Mucosa of gallbladder (tissue), 1 donor: ENCODE data around the gene COPS6. TPM values are rescaled to one million over a fixed set of nuclear protein-coding genes. Genes with fewer than 3 reads are reported as not detected.

ENCODE experiments used
- DNase-seq: peaks from one replicate; pipeline ENCODE4 v3.0.0-alpha.2; 2020; ENCODE audit warnings: low spot score
- total RNA-seq: library from RNA; stranded (reverse); gene quantifications from one replicate; pipeline ENCODE4 v1.2.1, GENCODE V29; 2021
- donor health status: DM: no; HTN: no; CAD: no.

Gene COPS6
- total RNA-seq, 1 donor from 2014 or later, result 113 TPM

DNA sequence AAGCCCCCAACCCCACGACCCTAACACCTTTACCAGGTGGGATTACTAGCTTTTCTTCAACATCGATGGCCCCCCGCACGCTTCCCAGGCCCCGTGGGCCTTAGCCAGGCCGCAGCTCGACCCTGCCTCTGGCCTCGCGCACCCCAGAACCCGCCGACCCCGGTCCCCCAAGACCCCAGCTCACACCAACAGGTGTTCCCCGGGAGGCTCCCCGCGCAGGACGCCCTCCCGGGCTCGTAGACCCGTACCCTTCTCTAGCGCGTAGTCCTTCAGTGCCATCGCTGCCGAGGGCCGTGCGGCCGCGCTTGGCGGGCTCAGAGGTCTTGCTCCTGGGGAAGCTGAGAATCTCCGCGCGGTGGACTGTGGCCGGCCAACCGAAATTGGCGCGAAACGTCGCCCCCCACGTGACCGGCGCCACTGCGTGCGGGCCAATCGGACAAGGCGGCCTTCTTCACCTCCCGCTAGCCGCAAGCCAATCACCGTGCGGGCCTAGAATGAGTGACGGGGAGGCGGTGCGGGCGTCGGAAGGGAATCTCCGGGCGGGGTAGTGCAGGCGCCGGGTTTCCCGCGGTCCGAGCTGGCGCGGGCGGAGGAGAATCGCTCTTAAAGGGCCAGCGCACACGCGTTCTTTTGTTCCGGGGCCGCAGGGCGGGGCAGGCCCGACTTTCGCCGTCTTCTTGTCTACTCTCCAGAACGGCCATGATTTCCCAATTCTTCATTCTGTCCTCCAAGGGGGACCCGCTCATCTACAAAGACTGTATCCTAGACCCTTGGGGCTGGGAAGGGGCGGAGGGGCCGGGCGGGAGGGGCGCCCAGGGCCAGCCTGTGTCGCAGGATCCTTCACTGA, 12.5 kb downstream of the COPS6 start, which contains the start of the genes AP4M1 and MCM7:
Gene AP4M1, plus strand, starts transcription at position 628 of the 847 bp plus-strand sequence. Its CDS starts 72 bp downstream, at position 700.
Gene MCM7, minus strand, starts transcription at position 382 of the 847 bp plus-strand sequence. Its CDS starts 103 bp downstream, at position 279.
- peak; percentile 99 for DNase-seq

DNA sequence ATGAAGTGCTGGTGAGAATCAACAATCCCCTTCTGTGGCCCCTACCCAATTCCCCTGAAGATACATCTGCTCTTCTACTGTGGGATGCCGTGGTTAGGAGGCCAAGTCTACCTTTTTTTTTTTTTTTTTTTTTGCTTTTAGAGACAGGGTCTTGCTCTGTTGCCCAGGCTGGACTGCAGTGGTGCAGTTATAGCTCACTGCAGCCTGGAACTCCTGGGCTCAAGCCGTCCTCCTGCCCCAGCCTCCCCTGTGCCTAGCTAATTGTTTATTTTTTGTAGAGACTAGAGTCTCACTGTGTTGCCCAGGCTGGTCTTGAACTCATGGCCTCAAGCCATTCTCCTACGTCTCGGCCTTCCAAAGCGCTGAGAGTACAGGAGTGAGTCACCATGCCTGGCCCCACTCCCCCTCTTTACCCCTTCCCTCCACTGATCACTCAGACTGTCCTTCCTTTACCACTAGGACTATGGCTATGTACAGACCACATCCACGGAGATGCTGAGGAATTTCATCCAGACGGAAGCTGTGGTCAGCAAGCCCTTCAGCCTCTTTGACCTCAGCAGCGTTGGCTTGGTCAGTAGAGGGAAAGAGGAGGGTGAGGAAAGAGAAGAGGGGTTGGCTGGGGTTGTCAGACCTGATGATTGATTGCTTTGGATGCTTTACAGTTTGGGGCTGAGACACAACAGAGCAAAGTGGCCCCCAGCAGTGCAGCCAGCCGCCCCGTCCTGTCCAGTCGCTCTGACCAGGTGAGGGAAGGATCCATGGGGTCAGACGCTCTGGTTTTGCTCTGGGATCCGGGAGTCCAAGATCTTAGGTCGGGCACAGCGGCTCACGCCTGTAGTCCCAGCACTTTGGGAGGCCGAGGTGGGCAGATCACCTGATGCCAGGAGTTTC, 14.4 kb downstream of the COPS6 start:
- no peak for DNase-seq

DNA sequence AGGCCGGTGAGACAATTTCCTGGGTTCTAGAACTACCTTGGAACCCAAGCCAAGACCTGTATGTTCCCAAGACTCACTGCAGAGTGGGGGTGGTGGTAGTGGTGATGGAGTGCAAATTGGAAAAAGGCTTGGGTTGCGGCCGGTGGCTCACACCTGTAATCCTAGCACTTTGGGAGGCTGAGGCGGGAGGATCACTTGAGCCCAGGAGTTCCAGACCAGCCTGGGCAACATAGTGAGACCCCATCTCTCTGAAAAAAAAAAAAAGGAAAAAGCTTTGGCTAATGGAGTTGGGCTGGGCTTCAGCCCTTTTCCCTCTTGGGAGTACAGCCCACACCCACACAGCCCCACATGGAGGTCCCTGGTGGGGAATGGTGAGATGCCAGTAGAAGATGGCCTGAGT, 16.8 kb downstream of the COPS6 start:
- no peak for DNase-seq

DNA sequence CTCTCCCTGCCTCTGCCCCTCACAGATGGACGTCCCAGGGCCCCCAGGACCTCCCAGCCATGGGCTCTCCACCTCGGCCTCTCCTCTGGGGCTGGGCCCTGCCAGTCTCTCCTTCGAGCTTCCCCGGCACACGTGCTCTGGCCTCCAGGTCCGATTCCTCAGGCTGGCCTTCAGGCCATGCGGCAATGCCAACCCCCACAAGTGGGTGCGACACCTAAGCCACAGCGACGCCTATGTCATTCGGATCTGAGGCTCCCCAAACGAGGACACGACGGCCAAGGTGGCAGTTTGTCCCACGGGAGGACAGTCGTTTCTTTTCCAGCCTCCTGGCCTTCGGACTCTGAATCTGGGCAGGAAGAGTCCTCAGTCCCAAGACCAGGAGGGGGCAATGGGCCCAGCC, 17.9 kb downstream of the COPS6 start:
- DNase-seq, result no peak

DNA sequence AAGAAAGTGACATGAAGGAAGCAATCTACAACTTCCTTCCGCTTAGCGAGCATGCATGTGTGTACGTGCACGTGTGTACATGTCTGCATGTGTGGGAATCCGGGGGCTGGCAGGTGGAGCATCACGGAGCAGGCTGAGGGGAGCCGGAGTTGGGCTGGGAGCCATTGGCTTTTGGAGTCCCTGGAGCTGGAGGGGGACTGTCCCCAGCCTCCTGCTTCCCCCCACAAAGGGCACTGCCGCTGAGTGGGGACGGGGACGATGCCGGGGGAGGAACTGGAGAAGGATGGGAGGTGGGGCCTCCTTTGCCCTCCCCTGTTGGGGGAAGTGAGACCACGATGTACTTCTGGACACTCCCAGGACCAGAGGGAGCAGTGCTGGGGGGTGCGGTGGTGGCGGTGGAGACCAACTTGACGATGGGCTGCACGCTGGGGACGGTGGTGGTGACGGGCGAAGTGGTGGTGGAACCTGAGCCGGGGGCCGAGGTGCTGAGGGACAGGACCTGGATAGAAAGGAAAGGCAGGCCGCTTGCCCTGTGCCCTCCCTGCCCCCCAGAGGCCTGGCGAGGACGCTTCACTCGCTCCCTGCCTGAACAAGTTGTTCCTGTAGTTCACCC, 18.5 kb downstream of the COPS6 start:
- no peak for DNase-seq

DNA sequence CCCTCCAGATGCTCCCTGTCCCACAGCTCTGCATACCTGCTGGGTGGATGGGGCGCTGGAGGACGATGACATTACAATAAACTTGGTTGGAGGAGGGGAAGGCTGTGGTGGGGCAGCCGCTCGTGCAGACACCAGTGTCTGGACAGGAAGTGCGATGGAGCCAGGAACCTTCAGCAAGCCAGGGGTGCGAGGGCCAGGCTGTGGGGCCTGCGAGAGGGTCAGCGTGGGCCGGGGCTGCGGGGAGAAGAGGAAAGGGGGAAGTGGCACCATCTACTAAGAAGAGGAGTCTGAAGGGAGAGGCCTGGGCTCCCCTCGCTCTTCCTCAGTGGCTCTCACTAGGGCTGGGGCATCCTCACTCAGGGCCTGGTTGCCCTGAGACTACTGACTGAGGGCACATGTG, 19.1 kb downstream of the COPS6 start:
- no peak for DNase-seq

DNA sequence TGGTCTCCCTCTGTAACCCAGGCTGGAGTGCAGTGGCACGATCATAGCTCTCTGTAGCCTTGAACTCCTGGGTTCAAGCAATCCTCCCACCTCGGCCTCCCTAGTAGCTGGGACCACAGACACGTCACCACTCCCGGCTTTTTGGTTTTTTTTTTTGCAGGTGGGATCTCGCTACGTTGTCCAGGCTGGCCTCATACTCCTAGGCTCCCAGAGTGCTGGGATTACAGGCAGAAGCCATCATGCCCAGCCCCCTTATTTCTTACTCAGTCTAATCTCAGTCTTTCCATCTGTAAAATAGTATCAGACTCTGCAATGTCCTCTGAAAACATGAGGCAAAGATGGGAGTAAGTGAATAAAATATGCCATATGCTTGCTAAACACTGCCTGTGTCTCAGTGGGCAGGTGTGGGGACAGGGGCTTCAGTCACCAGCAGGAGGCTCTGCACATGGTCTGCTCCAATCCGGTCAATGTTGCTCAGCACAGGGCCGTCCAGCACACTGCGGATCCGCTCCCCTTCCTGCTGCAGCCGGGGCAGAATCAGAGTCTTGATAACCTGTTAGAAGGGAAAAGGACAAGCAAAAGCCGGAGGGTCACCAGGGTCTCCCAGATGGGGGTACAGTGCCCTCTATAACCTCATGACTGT, 20.9 kb downstream of the COPS6 start:
- DNase-seq, result no peak

DNA sequence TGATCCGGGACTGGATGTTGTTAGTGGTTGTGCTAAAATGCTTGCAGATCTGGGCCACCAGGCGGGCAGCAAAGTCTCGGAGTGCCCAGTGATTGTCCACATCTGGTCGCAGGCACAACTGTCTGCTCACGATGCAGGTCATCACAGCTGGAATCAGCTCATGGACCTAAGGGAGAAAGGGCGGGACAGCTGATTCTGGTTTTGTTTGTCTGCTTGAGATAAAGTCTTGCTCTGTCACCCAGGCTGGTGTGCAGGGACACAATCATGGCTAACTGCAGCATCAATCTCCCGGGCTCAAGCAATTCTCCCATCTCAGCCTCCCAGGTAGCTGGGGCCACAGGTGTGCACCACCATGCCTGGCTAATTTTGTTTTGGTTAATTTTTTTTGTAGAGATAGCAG, 22.4 kb downstream of the COPS6 start:
- DNase-seq, result no peak

DNA sequence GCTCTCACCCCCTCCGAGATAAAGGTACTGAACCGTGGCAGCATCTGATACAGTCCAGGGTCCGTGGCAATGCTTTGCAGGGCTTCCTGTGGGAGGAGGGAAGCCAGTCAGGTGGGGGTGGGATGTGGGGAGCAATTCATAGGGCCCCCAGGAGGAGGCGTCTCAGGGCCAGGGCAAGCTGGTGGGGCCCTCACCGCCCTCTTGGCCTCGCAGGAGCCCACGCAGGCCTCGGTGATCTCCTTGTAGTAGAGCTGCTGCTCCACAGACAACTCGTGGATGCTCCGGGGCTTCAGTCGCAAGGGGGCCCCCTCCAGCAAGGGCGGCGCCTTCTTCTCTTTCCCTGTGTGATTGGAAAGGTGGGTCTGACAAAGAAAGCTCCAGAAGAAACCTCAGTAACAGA, 23.1 kb downstream of the COPS6 start:
- no peak for DNase-seq

DNA sequence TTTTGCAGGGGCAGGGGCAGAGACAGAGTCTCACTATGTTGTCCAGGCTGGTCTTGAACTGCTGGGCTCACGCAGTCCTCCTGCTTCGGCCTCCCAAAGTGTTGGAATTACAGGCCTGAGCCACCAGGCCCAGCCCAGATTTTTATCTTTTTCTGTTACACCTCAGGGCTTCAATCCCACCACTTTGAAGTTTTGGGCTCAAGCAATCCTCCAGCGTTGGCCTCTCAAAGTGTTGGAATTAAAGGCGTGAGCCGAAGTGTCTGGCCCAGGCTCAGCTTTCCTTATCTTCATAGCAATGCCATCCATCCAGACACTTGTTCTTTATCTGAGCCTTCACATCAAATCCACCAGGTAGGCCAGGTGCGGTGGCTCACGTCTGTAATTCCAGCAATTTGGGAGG, 26.3 kb downstream of the COPS6 start:
- no peak for DNase-seq

DNA sequence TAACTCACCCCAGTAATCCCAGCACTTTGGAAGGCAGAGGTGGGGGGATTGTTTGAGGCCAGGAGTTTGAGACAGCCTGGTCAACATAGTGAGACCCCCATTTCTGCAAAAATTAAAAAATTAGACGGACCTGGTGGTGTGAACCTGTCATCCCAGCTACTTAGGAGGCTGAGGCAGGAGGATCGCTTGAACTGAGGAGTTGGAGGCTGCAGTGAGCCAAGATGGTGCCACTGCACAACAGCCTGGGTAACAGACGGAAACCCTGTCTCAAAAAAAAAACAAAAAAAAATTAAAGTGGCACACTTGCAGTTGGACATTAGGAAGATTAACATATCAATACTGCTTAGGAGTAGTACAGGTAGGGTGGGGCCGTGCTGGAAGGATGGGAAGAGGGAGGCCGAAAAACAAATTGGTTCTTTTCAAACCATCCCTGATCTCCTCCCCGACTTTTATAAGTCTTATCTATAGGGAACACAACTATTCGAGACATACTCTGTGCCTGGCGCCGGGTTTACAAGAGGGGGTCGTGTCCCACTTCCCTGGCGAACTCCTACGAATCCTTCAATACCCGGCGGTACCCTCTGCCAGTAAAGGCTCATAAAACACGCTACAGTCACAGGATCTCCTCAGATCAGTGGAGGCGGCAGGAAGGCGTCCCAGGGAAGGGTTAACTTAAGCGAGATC, 29.8 kb downstream of the COPS6 start:
- no peak for DNase-seq

DNA sequence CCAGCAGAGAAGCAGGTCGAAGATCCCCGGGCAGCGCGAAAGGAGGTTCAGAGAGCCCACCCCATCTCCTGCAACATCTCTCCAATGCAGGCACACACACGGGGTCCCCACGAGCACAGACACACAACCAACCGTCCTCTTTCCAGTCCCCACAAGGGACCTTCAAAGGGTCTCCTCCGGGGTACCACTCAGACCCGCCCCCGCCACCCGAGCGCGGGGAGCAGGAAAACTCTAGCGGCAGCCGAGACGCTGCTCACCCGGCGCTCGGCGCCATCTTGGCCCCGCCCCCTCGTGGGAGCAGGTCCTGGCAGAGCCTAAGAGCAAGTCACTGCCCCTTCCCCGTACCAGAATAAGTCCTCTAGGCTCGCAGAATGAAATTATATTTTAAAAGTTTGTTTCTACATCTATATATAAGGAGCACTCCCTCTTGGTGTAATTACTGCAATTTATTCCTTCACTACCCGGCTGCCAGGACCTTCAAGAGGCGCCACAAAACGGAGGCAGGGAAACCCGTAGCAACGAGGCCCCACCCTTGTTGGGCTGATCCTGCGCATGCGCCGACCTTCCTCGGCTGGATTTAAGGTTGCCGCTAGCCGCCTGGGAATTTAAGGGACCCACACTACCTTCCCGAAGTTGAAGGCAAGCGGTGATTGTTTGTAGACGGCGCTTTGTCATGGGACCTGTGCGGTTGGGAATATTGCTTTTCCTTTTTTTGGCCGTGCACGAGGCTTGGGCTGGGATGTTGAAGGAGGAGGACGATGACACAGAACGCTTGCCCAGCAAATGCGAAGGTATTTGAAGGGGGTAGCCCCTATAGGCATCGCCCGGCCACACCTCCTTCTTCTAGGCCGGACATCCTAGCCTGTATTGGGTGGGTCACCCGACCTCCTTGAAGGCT, 30.6 kb downstream of the COPS6 start, which contains the start of the genes CNPY4 and TAF6:
Gene CNPY4, plus strand, starts transcription at position 563 of the 898 bp plus-strand sequence. Its CDS starts 111 bp downstream, at position 674.
Gene TAF6, minus strand, starts transcription at position 287 of the 898 bp plus-strand sequence. CDS start 5,149 bp downstream, outside the sequence.
- peak; percentile 96 for DNase-seq

DNA sequence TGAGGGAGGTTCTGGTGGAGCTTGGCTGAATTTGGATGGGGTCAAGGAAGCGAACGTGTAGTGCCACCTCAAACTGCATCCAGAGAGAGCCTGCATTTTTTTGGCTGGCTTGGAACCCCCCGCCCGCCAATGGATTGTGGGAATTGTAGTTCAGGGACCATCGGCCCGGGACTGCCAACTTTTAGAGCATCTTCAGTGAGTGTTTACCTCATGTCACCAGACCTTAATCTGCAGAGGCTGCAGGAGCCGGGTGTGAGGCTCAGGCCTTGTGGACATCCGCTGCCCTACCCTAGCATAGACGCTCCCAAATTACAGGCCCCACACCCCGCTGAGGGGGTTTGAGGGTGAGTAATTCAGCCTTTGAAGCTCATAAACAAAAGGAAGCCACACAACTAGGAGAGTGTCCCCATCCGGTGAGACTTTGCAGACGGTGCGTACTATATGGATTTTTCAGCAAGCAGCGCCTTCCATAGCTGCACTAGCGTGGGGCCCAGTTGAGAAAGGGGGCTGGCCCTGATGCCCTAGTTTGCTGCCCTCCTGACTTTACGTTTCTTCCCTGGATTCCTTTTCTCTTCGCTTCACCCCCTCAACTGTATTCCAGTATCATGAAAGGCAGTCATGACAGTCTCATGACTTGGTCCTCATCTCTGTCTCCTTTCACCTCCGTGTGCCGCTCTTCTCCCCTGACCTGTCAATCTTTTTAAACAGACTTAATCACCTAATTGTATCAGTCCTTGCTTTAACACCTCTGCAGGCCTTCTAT, 31.4 kb downstream of the COPS6 start:
- peak; percentile 66 for DNase-seq

DNA sequence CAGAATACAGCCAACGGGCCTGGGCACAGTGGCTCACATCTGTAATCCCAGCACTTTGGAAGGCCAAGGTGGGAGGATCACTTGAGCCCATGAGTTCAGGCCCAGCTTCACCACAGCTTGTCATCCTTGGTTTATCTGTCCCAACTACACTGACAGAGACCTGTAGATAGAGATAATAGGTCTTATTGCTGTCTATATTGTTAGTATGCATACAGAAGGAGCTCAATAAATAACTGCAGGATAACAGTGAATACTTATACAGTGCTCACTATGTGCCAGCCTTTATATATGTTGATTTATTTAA, 31.9 kb downstream of the COPS6 start:
- DNase-seq, result no peak

DNA sequence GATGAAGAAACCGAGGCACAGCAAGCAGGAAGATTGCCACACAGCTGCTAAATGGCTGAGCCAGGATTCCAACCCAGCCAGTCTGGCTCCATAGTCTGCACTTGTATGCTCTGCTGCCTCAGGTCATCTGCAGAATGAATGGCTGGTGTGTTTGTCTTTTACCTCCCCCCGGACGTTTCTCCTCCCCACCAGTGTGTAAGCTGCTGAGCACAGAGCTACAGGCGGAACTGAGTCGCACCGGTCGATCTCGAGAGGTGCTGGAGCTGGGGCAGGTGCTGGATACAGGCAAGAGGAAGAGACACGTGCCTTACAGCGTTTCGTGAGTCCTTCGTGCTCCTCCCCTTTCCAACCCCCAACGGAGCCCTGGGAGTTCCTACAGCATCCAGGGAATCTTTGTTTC, 33.3 kb downstream of the COPS6 start:
- peak; percentile 84 for DNase-seq

DNA sequence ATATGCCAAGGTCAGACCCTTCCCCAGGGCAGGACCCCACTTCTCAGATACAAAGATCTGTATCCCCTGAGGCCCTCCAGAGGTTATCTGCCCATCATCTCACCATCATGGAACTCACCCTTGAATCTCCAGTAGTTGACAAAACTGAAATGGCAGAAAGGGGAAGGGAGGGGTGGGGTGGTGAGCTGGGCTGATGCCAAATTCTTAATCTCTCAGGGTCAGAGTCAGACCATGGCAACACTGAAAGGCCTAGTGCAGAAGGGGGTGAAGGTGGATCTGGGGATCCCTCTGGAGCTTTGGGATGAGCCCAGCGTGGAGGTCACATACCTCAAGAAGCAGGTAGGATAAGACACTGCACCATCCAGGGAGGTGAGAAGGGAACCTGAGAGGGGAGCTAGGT, 33.8 kb downstream of the COPS6 start:
- no peak for DNase-seq

DNA sequence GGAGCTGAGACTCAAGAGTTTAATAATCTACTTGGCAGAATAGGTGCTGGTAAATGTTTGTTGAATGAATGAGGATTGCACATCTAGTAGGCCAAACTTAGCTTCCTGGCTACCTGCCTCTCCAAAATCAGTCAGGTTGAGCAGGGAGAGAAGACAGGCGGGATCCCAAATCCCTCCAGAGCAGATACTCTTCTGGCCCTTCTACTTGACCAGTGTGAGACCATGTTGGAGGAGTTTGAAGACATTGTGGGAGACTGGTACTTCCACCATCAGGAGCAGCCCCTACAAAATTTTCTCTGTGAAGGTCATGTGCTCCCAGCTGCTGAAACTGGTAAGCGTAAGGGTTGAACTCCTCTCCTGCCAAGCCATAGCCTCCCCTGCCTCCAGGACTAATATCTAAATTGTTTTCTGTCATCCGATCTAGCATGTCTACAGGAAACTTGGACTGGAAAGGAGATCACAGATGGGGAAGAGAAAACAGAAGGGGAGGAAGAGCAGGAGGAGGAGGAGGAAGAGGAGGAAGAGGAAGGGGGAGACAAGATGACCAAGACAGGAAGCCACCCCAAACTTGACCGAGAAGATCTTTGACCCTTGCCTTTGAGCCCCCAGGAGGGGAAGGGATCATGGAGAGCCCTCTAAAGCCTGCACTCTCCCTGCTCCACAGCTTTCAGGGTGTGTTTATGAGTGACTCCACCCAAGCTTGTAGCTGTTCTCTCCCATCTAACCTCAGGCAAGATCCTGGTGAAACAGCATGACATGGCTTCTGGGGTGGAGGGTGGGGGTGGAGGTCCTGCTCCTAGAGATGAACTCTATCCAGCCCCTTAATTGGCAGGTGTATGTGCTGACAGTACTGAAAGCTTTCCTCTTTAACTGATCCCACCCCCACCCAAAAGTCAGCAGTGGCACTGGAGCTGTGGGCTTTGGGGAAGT, 35.8 kb downstream of the COPS6 start:
- DNase-seq, result no peak
